ENCODE measurements around the gene DIDO1.

Gene DIDO1

DNA sequence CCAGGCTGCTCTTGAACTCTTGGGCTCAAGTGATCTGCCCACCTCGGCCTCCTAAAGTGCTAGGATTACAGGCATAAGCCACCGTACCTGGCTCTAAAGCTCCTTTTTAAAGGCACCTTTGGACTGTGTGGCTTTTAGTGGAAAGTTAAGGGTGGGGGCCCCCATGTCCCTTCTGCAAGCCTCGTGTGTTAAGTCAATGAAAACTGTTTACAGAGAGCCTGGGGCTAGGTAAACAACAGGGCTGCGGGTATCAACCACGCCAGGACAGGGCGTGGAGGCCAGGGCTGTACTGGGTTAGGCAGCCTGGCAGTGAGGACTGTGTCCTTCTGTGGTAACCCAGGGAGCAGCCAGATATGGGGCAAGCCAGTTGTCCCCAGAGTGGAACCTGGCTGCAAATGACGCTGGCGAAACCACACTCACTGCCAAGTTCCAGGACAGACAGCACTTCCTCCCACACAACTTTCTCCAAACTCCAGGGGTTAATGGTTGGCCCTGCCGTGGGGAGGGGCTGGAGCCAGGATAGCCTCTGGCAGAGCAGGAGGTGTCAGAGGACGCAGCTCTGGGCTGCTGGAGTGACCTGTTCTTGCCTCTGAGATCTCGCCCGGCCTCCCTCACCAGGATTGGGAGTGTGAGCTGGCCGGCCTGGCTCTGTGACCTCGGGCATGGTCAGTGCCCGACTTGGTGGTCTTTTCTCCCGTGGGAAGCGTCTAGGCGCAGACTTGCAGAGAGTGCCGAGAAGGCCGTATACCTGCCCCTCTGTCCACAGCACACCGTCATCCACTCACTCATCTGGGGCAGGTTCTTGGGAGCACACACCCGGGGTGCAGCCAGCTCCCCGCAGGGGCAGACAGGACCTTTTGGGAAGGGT is 29.4 kb upstream of the DIDO1 start:
- no peak overlapping the region for H3K9ac ChIP-seq
- no peak overlapping the region for H2AFZ ChIP-seq (ENCODE audit: low read depth)
- H3K4me3 ChIP-seq (IDR thresholded peaks at IDR 0.05; ENCODE audit: insufficient read depth, low read depth, low read length): no peak overlapping the region
- H3K4me2 ChIP-seq: no peak overlapping the region
- no peak for TF ChIP-seq CTCF (conservative IDR thresholded peaks at IDR 0.05; ENCODE audit: low read depth, low read length)
- no peaks in the 10 kb centered on the region for H3K36me3 ChIP-seq (ENCODE audit: insufficient read depth)
- H3K79me2 ChIP-seq (ENCODE audit: insufficient read depth, low read depth): no peaks in the 10 kb centered on the region
- H3K4me1 ChIP-seq (ENCODE audit: low read depth, poor library complexity, severe bottlenecking): no peaks in the 10 kb centered on the region
- H3K27ac ChIP-seq: no peak overlapping the region
- H4K20me1 ChIP-seq (ENCODE audit: insufficient read depth): no peaks in the 10 kb centered on the region
- peaks cover 57% of the 10 kb centered on the region for H3K27me3 ChIP-seq (ENCODE audit: insufficient read depth, low read depth)

DNA sequence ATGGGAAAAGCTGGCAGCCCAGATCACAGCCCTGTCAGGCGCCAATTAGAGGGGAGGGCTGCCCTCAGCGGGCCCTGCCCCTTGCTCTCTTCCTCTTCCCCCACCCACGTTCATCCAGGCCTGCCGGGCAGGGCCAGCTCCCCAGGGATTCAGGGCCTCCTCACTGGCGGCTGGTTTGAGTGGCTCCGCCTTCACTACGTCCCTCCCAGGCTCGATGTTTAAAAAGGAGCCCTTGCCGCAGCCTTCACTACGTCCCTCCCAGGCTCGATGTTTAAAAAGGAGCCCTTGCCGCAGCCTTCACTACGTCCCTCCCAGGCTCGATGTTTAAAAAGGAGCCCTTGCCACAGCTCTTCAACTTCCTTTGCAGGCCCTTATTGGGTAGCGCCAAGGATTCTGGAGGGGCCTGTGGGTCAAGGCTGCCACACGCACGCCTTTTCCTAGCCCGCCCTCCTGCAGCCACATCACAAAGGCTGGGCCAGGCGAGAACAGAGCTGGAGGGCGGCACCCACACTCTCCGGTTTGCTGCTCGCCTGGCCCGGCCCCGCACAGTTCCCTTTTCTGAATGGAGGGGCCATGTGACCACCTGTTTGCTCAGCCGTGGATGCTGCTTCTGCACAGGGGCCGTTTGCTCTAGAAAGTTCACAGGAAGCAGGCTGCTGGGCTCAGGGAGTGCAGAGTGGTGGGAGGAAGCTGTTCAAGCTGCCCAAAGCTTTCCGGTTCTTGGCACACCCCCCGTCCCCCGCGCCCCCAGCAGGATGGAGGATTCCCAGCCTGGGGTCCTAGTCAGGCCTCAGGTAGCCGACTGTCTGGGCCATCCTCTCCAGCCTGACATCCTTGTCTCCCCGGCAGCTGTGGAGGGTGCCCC is 27.8 kb upstream of the DIDO1 start:
- Histone ChIP-seq H3K4me1 (ENCODE audit: low read depth, poor library complexity, severe bottlenecking) (no peaks in the 10 kb centered on the region), H4K20me1 (ENCODE audit: insufficient read depth) (no peaks in the 10 kb centered on the region), H3K79me2 (ENCODE audit: insufficient read depth, low read depth) (no peaks in the 10 kb centered on the region), H3K27ac (no peak overlapping the region), H3K4me2 (no peak overlapping the region), H3K36me3 (ENCODE audit: insufficient read depth) (no peaks in the 10 kb centered on the region), H2AFZ (ENCODE audit: low read depth) (no peak overlapping the region), H3K4me3 (IDR thresholded peaks at IDR 0.05; ENCODE audit: insufficient read depth, low read depth, low read length) (no peak overlapping the region), H3K9ac (no peak overlapping the region), H3K27me3 (ENCODE audit: insufficient read depth, low read depth) (peaks cover 41% of the 10 kb centered on the region)
- no peak for TF ChIP-seq CTCF (conservative IDR thresholded peaks at IDR 0.05; ENCODE audit: low read depth, low read length)

- H3K79me2 ChIP-seq (ENCODE audit: insufficient read depth, low read depth): no peaks in the 10 kb centered on the region
- no peak for TF ChIP-seq CTCF (conservative IDR thresholded peaks at IDR 0.05; ENCODE audit: low read depth, low read length)
- H2AFZ ChIP-seq (ENCODE audit: low read depth): no peak overlapping the region
- H3K4me2 ChIP-seq: no peak overlapping the region
- H4K20me1 ChIP-seq (ENCODE audit: insufficient read depth): no peaks in the 10 kb centered on the region
- H3K9ac ChIP-seq: no peak overlapping the region
- no peak overlapping the region for H3K27ac ChIP-seq
- no peaks in the 10 kb centered on the region for H3K36me3 ChIP-seq (ENCODE audit: insufficient read depth)
- H3K4me1 ChIP-seq (ENCODE audit: low read depth, poor library complexity, severe bottlenecking): no peaks in the 10 kb centered on the region
- no peak overlapping the region for H3K4me3 ChIP-seq (IDR thresholded peaks at IDR 0.05; ENCODE audit: insufficient read depth, low read depth, low read length)
- H3K27me3 ChIP-seq (ENCODE audit: insufficient read depth, low read depth): peaks cover 33% of the 10 kb centered on the region
Measured at GRCh38 chr20:62952968-62953838, 26.9 kb upstream of the DIDO1 start.

DNA sequence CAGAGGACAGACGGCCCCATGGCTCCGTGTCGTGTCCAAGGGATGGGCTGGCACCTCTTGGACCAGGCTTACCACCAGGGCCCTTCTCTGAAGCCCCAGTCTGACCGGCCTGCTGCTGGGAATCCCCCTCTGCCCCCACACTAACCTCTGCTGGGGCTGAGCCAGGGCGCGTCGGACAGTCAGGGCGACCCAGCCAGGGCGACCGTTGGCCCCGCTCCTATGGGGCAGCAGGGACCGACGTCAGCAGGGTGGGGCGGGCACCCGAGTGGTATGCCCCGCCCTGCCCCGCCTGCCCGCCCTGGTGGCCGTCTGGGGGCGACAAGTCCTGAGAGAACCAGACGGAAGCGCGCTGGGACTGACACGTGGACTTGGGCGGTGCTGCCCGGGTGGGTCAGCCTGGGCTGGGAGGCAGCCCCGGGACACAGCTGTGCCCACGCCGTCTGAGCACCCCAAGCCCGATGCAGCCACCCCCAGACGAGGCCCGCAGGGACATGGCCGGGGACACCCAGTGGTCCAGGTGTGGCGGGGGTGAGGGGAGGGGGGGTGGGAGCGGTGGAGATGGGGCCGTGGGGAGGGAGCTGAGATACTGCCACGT is 26.2 kb upstream of the DIDO1 start, which contains the start of gene SLC17A9:
SLC17A9 (plus strand) TSS at position 337 of the 595 bp plus-strand sequence; CDS start at position 459, 122 bp downstream.
- Histone ChIP-seq H3K79me2 (ENCODE audit: insufficient read depth, low read depth) (no peaks in the 10 kb centered on the region), H2AFZ (ENCODE audit: low read depth) (no peak within 1 kb of the TSS)

More for the DNA sequence above, 26.2 kb upstream of the DIDO1 start, which contains the start of gene SLC17A9:
- no peaks in the 10 kb centered on the region for H4K20me1 ChIP-seq (ENCODE audit: insufficient read depth)
- no peak within 1 kb of the TSS for H3K4me2 ChIP-seq
- no peak within 1 kb of the TSS for H3K4me3 ChIP-seq (IDR thresholded peaks at IDR 0.05; ENCODE audit: insufficient read depth, low read depth, low read length)
- H3K27me3 ChIP-seq (ENCODE audit: insufficient read depth, low read depth): peaks cover 30% of the 10 kb centered on the region
- no peak for TF ChIP-seq CTCF (conservative IDR thresholded peaks at IDR 0.05; ENCODE audit: low read depth, low read length)
- H3K4me1 ChIP-seq (ENCODE audit: low read depth, poor library complexity, severe bottlenecking): no peaks in the 10 kb centered on the region
- no peak within 1 kb of the TSS for H3K27ac ChIP-seq
- H3K36me3 ChIP-seq (ENCODE audit: insufficient read depth): no peaks in the 10 kb centered on the region
- no peak within 1 kb of the TSS for H3K9ac ChIP-seq
